ENCODE data around the gene UBE2H.
"Not testable (repeated sequence)": the region's sequence is repeated elsewhere in the genome, so short reads cannot be mapped to it uniquely, and the experiment has no call there.

Gene UBE2H

DNA sequence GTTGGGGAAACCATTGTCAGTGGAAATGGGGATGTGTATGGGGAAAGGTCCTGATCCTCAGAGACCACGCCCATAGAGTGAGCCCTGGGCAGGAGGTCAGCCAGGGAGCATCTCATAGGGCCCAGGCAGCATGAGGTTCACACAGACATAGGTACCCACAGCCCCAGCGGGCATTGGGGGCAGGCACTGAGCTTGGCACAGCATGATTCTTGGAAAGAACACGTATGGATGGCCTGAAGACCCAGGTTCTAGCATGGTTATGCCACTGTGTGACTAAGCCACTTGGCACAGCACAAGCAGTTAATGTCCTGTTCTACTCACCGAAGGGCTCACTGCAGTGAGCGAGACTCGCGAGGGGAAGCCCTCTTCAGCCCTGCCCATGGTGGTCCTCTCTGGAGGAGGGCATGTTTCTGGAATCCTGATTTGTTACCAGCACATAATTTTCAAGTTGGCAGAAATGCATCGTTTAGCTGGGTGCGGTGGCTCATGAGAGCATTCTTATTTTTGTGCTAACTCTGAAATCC, 125.2 kb downstream of the UBE2H start:
- H3K4me1 ChIP-seq (ENCODE audit: control insufficient read depth, insufficient read depth, low read length) = peaks cover 41% of the 10 kb centered on the region

GRCh38 chr7:129826895-129827294, 125.9 kb downstream of the UBE2H start:
- peaks cover 36% of the 10 kb centered on the region for H3K4me1 ChIP-seq (ENCODE audit: control insufficient read depth, insufficient read depth, low read length)
- not testable (repeated sequence) for H3K27me3 ChIP-seq (ENCODE audit: control insufficient read depth, insufficient read depth, low read length); H3K9me3 ChIP-seq (replicated peaks; ENCODE audit: low read length); H3K4me2 ChIP-seq (ENCODE audit: low read length); H3K36me3 ChIP-seq (ENCODE audit: insufficient read depth, low read length); H3K4me3 ChIP-seq (ENCODE audit: low read length); H3K9ac ChIP-seq (ENCODE audit: low read depth, low read length)

More for the DNA sequence above, 125.2 kb downstream of the UBE2H start:
- peaks cover 3% of the 10 kb centered on the region for H3K36me3 ChIP-seq (ENCODE audit: insufficient read depth, low read length)
- no peaks in the 10 kb centered on the region for H3K27me3 ChIP-seq (ENCODE audit: control insufficient read depth, insufficient read depth, low read length)
- no peak overlapping the region for H3K9ac ChIP-seq (ENCODE audit: low read depth, low read length)
- no peak overlapping the region for H3K4me3 ChIP-seq (ENCODE audit: low read length)
- H3K9me3 ChIP-seq (replicated peaks; ENCODE audit: low read length) = no peaks in the 10 kb centered on the region
- no peak overlapping the region for H3K4me2 ChIP-seq (ENCODE audit: low read length)

DNA sequence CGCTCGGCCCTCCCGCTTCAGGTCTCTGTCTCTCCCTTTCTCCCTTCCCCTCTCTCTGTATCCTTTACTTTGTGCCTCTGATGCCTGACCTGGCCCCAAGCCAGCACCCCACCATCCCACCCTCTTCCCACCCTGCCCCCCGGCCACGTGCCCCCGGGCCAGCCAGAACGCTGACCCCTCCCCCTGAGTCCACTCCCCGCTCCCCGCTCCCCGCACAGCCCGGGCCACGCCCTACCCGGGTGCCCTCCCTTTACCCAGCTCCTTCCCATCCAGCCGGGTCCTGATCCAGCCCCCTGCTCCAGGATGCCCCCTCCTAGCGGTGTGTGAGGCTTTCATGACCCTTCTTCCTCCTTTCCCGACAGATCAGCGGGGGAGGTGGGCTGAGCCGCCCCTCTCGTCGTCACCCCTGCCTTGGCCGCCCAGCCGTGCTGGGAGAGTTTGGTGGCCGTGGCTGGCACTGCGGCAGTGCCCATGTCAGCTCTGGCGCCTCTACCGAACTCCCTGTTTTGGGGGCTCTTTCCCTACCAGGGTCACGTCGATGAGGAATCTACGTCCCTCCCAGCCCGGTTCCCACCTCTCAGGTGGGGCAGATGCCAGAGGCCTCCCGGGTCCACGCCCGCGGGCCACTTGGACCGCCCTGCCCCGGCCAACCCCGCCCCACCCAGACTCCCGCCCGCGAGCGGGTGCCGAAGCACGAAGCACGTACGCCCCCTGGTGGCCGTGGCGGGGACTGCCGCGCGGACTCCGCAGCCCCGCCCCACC, 127.4 kb downstream of the UBE2H start:
- H3K4me1 ChIP-seq (ENCODE audit: control insufficient read depth, insufficient read depth, low read length) = peaks cover 21% of the 10 kb centered on the region
- H3K27me3 ChIP-seq (ENCODE audit: control insufficient read depth, insufficient read depth, low read length) = no peaks in the 10 kb centered on the region
- peak overlapping the region; percentile 98 for H3K4me2 ChIP-seq (ENCODE audit: low read length)
- H3K9me3 ChIP-seq (replicated peaks; ENCODE audit: low read length) = no peaks in the 10 kb centered on the region
- no peaks in the 10 kb centered on the region for H3K36me3 ChIP-seq (ENCODE audit: insufficient read depth, low read length)
- H3K9ac ChIP-seq (ENCODE audit: low read depth, low read length) = peak overlapping the region; percentile 87
- H3K4me3 ChIP-seq (ENCODE audit: low read length) = peak overlapping the region; percentile 93

- H3K4me1 ChIP-seq (ENCODE audit: control insufficient read depth, insufficient read depth, low read length) = peaks cover 13% of the 10 kb centered on the region
- no peaks in the 10 kb centered on the region for H3K27me3 ChIP-seq (ENCODE audit: control insufficient read depth, insufficient read depth, low read length)
- peak overlapping the region; percentile 93 for H3K4me3 ChIP-seq (ENCODE audit: low read length)
- peak overlapping the region; percentile 98 for H3K4me2 ChIP-seq (ENCODE audit: low read length)
- H3K36me3 ChIP-seq (ENCODE audit: insufficient read depth, low read length) = no peaks in the 10 kb centered on the region
- H3K9me3 ChIP-seq (replicated peaks; ENCODE audit: low read length) = no peaks in the 10 kb centered on the region
- H3K9ac ChIP-seq (ENCODE audit: low read depth, low read length) = peak overlapping the region; percentile 87
Observed at GRCh38 chr7:129824291-129825208, 128.2 kb downstream of the UBE2H start.

DNA sequence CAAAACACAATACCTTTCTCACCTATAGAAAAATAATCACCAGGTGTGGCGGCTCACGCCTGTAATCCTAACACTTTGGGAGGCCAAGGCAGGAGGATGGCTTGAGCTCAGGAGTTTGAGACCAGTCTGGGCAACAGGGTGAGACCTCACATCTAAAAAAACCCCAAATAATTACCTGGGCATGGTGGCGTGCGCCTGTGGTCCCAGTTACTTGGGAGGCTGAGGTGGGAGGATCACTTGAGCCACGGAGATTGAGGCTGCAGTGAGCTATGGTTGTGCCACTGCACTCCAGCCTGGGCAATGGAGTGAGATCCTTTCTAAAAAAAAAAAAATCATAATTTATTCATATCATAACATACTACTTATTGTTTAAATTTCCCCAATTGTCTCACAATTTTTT, 129.6 kb downstream of the UBE2H start:
- not testable (repeated sequence) for H3K4me1 ChIP-seq (ENCODE audit: control insufficient read depth, insufficient read depth, low read length); H3K9ac ChIP-seq (ENCODE audit: low read depth, low read length); H3K36me3 ChIP-seq (ENCODE audit: insufficient read depth, low read length); H3K9me3 ChIP-seq (replicated peaks; ENCODE audit: low read length); H3K27me3 ChIP-seq (ENCODE audit: control insufficient read depth, insufficient read depth, low read length); H3K4me3 ChIP-seq (ENCODE audit: low read length); H3K4me2 ChIP-seq (ENCODE audit: low read length)

- no peaks in the 10 kb centered on the region for H3K27me3 ChIP-seq (ENCODE audit: control insufficient read depth, insufficient read depth, low read length)
- no peak overlapping the region for H3K9ac ChIP-seq (ENCODE audit: low read depth, low read length)
- no peak overlapping the region for H3K4me3 ChIP-seq (ENCODE audit: low read length)
- peaks cover 10% of the 10 kb centered on the region for H3K4me1 ChIP-seq (ENCODE audit: control insufficient read depth, insufficient read depth, low read length)
- H3K4me2 ChIP-seq (ENCODE audit: low read length) = no peak overlapping the region
- no peaks in the 10 kb centered on the region for H3K36me3 ChIP-seq (ENCODE audit: insufficient read depth, low read length)
- peaks cover 3% of the 10 kb centered on the region for H3K9me3 ChIP-seq (replicated peaks; ENCODE audit: low read length)
Observed at GRCh38 chr7:129821476-129821875, 131.3 kb downstream of the UBE2H start.

- Histone ChIP-seq H3K27me3 (ENCODE audit: control insufficient read depth, insufficient read depth, low read length) (no peaks in the 10 kb centered on the region), H3K4me2 (ENCODE audit: low read length) (no peak overlapping the region), H3K4me3 (ENCODE audit: low read length) (no peak overlapping the region), H3K9ac (ENCODE audit: low read depth, low read length) (no peak overlapping the region), H3K4me1 (ENCODE audit: control insufficient read depth, insufficient read depth, low read length) (no peaks in the 10 kb centered on the region), H3K9me3 (replicated peaks; ENCODE audit: low read length) (peaks cover 3% of the 10 kb centered on the region), H3K36me3 (ENCODE audit: insufficient read depth, low read length) (no peaks in the 10 kb centered on the region)
Observed at GRCh38 chr7:129816742-129817141, 136.0 kb downstream of the UBE2H start.

- Histone ChIP-seq H3K4me3 (ENCODE audit: low read length) (no peak overlapping the region), H3K9ac (ENCODE audit: low read depth, low read length) (no peak overlapping the region), H3K4me2 (ENCODE audit: low read length) (no peak overlapping the region), H3K9me3 (replicated peaks; ENCODE audit: low read length) (no peaks in the 10 kb centered on the region), H3K36me3 (ENCODE audit: insufficient read depth, low read length) (no peaks in the 10 kb centered on the region), H3K4me1 (ENCODE audit: control insufficient read depth, insufficient read depth, low read length) (no peaks in the 10 kb centered on the region), H3K27me3 (ENCODE audit: control insufficient read depth, insufficient read depth, low read length) (no peaks in the 10 kb centered on the region)
Observed at GRCh38 chr7:129807863-129808262, 144.9 kb downstream of the UBE2H start.

GRCh38 chr7:129804890-129805719, 147.7 kb downstream of the UBE2H start:
- no peak overlapping the region for H3K4me3 ChIP-seq (ENCODE audit: low read length)
- no peaks in the 10 kb centered on the region for H3K36me3 ChIP-seq (ENCODE audit: insufficient read depth, low read length)
- H3K9ac ChIP-seq (ENCODE audit: low read depth, low read length) = no peak overlapping the region
- peaks cover 19% of the 10 kb centered on the region for H3K27me3 ChIP-seq (ENCODE audit: control insufficient read depth, insufficient read depth, low read length)
- H3K4me1 ChIP-seq (ENCODE audit: control insufficient read depth, insufficient read depth, low read length) = no peaks in the 10 kb centered on the region
- no peaks in the 10 kb centered on the region for H3K9me3 ChIP-seq (replicated peaks; ENCODE audit: low read length)
- no peak overlapping the region for H3K4me2 ChIP-seq (ENCODE audit: low read length)

DNA sequence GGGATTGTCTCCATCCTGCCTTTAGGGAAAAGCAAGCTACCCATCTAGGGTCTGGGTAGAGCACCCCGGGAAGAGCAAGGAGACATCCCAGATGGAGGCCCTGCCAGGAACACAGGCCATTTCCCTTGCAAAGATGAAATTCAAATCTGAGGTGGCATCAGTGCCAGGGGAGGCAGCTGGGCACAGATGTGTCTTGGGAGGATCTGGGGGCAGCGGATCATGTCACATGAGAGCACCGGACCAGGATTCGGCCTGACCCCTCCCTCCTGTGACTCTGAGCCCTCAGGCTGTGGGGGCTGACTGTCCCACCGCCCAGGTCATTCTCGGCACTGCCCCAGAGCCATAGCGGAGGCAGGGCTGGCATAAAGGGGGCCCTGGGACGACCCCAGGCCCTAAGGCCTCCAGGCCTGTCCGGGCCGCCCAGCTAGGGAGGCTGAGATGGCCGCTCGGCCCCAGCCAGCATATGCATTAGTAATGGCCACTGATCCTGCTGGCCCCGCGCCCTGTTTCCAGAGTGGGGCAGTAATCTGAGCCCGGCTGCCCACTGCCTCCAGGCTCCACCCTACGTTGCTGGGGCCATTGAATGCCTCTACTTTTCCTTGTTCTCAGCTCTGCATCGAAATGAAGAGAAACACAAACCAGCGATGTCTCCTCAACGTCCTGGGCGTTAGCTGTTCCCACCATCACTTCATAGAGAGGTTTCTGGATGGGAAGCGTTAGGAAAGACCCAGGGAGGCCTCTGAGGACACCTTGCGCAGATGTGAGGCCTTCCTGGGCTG, 148.5 kb downstream of the UBE2H start:
- Histone ChIP-seq H3K4me2 (ENCODE audit: low read length) (no peak overlapping the region), H3K9ac (ENCODE audit: low read depth, low read length) (no peak overlapping the region), H3K36me3 (ENCODE audit: insufficient read depth, low read length) (no peaks in the 10 kb centered on the region), H3K4me3 (ENCODE audit: low read length) (no peak overlapping the region), H3K4me1 (ENCODE audit: control insufficient read depth, insufficient read depth, low read length) (no peaks in the 10 kb centered on the region), H3K27me3 (ENCODE audit: control insufficient read depth, insufficient read depth, low read length) (peaks cover 22% of the 10 kb centered on the region), H3K9me3 (replicated peaks; ENCODE audit: low read length) (no peaks in the 10 kb centered on the region)

All from skeletal muscle satellite cell (primary cell).